Stimulated activated CD4-positive, alpha-beta T cell treated with anti-CD3 and anti-CD28 coated beads, Interleukin-2, amount 100 ng/mL, for 4 hours (primary cell): ENCODE data around the gene AKAIN1.

Experiments used
- DNase-seq: peaks from one replicate; pipeline ENCODE4 v3.0.0-alpha.2; 2020; ENCODE audit warnings: low read depth

AKAIN1 gene

DNA sequence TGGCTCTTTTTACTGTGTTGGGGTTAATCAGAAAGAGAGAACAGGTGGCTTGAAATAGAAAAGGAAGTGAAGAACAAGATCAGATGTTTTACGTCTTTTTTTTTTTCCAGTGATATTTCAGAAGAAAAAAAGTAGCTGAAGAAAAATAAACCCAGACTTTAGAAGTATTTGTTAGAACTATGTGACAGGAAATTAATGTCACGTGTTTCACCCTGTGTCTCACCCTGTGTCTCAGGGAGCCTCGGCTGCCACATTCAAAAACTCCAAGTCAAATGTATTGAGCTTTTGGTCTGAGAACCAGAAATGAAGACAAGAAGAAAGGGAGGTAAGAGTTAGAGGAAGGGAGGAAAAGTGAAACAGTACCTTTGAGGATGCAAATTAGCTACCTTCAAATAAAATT is 38.0 kb downstream of the AKAIN1 start:
- peak; percentile 9 for DNase-seq

DNA sequence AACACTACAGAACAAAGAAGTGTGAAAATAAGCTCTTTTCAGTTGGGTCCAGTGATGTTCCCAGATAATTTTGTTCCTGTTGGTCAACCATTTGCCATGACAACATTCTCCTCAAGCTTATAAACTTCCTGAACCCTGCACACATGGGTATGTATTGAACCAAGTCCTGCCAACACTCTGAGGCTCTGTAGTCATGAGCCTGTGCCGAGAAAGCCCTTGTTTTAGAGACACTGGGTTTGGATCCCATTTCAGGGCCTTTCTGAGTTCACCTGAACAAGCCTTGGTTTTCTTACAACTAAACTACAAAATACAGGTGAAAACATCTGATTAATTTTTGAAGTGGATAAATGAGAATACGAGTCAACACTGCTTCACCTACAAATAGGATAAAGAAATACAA is 38.5 kb downstream of the AKAIN1 start:
- DNase-seq = no peak

DNA sequence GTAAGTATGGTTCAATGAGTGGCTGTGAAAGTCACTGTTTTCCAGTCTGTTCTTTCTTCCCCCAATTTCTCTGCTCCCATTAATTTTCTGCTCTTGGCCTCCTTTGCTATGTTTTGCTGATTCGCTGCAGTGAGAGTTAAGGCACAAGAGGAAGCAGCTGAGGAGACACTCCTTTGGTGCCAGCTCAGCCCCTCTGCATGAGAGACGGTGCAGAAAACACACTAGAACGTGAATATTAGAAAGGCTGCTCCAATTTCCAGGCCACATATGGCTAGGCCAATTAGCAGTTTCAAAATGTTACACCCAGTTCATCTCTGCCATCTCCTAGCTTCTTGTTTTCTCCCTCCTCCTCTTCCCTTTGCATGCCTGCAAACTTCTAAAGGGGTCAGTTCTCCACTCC is 38.9 kb downstream of the AKAIN1 start:
- DNase-seq = no peak

DNA sequence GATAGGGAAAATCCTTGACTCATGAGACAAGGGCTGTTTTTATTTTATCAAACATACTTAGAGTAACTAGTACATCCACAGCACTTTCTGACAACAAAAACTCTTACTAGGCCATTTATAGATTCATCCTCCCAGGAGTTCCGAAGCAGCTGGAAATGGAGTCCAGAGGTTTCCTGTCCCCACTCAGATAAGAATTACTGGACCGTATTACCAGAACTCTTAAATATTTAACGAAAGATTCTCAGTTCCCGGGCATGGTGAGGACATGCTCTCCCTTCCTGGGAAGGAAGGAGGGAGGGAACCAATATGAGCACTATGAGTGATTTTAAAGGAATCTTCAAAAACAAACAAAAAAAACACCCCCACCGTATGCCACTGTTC is 41.2 kb downstream of the AKAIN1 start:
- no peak for DNase-seq

DNA sequence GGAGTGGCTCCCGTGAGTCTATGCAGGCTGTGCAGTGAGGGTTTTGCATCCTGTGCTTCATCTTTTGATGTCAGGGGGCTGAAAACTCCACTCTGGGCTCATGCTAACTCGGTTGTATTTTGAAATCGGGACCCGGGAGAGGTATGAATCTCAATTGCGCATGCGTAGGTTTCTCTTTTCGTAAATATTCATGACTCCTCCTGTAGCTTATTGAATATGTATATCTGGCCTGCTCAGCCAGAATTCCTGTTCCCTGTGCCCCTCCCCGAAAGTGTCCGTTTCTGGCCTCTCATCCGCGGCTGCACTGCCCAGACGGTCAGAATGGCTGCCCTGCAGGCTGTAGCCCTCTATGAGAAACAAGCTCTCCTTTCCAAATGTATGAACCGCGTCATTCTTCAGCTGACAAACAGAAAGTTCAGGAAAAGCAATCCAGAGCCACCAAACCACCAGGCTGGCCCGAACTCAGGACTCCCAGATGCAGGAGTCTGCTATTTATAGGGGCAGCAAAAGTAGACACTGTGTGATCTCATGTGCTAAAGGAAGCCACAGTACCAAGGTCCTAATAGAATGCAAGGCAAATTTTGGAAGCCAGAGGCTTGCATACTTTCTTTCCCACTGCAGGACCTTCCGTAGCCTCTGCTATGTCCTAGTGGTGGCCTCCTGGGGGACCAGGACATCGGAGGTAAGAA is 41.7 kb downstream of the AKAIN1 start:
- no peak for DNase-seq

DNA sequence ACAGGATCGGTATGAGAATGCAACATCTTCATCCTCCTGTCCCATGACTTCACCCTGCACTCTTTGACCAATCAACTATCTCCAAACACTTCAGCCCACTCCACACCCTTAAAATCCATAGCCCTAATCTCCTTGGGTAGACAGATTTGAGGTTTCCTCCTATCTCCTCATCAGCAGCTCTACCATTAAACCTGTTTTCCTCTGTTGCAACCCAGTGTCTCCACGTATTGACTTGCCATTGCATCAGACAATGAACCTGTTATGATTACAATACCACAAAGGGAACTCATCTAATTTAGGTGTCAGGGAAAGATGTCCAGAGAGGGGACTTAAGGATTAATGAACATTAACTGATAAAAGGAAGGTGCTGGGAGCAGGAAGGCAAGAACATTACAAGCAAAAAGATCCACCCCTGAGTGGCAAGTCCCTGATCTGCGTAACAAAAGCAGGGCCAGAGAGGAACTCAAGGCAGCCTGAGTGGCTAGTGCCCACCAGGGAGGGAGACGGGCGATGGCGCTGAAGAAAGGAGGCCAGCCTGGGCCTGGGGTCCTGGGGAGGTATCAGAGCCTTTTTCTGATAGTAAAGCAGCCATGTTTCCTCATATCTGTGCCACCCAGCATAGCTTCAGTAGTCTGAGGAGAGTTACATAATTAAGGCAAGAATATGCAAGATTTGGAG is 44.6 kb downstream of the AKAIN1 start:
- no peak for DNase-seq

DNA sequence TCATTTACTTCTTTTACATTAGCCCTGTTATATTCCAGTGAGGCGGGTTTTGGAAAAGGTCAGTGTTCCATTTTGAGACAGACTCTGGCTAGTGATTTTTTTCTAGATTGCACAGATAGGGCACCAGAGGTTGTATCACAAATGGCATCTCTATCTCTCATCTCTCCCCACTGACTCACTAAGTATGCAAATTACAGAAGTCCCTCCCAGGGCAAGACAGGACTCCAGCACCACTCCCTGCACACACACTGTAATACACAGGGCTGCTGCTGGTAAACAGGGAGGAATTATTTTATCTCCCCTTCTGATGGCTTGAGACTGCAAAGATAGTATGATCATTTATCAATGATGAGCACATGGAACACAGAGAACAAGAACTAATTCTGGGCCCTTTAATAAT is 46.2 kb downstream of the AKAIN1 start:
- DNase-seq = no peak

DNA sequence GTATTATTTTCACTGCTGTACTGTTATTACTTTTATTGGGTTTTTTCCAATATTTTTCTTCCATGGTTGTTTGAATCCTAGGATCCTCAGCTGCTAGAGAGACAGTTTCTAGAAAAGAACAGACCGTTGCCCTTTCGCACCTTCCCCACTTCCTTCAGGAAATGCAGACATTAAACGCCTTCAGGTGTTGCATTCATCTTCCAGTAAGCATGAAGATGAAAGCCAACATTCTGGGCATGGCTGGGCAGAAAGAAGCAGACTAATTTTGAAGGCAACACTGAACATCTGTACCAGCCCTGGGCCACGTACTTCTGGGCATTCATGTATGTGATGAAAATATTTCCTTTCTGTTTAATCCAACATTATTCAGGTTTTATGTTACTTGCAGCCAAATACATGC is 51.0 kb downstream of the AKAIN1 start:
- no peak for DNase-seq

DNA sequence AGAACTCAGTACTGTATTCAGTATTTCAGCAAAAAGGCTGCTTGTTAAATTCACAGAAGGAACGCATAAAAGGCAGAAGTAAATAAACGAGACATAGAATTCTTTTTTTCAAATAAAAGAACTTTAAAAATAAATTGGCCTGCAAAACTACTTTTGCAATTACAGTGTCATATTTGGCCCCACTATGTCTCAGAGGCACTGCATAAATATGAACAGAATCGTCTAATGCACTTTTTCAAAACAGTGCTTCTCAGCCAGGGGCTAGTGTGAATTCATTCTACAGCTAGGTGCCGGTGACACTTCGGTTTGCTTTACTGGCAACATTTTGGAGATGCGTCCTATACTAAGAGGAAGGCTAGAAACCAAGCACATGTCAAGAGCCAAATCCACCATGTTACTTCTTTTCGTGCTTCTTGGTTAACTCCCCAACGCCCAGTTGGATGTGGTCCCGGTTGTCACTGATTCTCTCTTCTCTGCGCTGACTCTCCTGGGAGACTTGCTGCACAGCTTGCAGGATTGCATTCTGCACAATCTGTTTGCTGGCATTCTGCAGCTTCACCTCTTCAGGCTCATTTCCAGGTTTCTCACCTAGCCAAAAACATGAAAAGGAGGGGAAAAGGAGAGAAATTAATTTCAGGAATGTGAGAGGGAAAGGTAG is 51.8 kb downstream of the AKAIN1 start:
- DNase-seq = no peak

DNA sequence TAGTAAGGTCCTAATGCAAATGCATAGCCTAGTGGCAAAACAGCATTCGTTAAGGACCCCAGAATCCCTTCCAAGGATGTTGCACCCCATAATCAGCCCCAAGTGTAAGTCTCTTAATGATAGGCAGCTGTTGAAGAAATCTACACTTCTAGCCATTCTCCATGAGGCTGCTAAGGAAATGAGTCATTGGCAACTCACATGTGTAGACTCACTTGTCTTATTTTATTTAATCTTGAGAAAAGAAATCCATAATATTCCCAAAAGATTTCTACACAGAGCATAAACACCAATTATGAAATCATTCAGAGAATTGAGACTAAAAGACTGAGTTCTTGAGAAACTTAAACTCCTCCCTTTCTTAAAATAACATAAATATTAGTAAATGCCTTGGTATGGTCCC is 52.4 kb downstream of the AKAIN1 start:
- DNase-seq = no peak

DNA sequence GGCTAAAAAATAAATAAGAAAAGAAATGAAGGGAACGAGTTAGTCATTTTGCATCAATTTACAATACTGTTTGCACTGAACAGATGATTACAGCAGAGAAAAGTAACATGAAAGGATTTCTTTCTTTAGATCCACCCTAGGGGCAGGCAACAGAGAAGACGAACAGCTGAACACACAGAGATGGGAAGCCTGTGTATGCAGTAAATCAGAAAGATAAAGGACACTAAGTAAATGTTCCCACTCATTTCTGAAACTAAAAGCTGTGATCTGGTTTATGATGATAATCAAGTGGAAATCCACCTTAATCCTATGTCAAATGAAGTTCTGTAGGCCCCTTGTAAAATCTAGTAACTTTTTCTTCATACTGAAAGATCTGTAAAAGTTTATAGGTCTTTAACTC is 54.2 kb downstream of the AKAIN1 start:
- no peak for DNase-seq

DNA sequence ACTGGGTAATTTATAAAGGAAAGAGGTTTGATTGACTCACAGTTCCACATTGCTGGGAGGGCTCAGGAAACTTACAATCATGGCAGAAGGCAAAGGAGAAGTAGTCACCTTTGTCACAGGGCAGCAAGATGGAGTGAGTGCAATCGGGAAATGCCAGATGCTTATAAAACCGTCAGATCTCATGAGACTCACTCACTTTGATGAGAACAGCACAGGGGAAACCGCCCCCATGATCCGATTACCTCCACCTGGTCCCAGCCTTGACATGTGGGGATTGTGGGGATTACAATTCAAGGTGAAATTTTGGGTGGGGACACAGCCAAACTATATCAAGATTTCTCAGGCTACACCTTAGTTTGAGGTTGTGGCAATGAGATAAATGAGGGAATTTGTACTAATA is 54.9 kb downstream of the AKAIN1 start:
- DNase-seq = no peak

DNA sequence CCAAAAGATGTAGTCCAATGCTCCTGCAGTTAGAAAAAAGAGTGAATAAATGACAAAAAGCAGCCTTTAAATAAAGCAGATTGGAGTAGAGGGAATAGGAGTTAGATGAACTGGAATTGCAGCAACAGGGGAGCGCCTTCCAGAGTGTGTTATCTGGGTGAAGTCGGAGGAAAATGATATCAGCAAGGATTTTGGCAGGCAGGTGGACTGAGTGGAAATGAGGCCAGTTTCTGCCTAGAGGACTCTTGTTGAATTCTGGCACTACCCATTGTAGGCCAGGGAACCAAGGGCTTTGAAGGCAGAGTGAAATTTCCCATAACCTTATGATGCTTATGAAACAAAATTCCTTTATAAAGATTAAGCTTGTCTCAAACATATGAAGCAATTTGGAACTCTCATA is 59.8 kb downstream of the AKAIN1 start:
- no peak for DNase-seq

DNA sequence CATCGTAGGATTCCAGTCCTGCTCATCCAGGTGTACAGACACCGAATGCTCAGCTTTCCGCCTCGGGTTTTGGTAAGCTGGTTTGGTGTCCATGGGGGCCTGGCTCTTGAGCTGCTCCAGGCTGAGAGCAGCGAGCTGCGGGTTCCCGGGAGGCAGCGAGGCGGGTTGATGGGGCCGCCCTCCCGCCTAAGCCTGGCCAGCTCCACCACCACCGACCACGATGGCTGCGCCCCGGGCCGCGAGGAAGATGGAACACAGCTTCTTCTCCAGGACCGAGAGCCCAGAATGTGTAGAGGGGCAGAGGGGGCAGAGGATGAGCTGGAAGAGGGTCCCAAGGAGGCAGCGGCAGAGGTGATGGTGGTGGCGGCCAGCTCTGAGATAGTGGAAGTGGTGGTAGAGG is 64.1 kb downstream of the AKAIN1 start:
- no peak for DNase-seq

DNA sequence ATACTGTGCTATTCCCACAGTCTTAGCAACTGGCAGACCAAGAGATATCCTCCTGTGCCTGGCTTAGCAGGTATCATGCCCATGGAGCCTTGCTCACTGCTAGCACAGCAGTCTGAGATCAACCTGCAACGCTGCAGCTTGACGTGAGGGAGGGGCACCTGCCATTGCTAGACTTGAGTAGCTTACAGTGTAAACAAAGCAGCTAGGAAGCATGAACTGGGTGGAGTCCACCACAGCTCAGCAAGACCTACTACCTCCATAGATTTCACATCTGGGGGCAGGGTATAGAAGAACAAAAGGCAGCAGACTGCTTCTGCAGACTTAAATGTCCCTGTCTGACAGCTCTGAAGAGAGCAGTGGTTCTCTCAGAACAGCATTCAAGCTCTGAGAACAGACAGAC is 74.8 kb downstream of the AKAIN1 start:
- DNase-seq = no peak

DNA sequence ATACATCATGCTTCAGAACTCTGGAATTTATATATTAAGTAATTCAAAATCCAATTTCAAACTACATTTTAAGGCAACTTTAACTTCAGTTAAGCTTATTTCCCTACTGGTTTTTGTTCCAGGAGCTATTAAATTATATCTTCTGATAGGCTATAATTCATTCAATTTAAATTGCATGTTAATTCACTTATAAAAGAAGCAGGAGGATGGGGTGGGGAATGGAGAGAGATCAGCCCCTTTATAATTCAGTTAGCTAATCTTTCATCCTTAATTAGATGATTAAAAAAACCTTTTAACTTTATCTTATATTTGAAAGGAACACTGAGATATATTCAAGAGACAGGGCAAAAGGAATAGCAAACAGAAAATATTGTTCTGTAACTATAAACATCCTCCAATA is 86.8 kb downstream of the AKAIN1 start:
- no peak for DNase-seq

DNA sequence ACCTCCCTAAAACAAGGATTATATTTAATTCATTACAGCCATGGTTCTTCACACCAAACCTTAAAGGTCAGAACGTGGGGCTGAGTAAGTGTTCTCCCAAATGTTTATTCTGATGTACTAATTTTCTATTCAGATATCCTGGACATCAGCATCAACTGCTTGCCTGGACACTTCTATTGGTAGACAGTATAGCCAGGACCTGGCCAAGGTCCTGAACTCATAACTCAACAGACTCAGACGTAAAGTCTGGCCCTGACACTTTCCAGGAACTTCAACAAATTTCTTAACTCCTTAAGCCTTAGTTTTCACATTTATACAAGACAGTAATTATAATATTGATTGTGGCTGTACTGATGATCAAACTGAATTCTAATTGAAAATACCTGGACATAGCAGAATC is 89.1 kb downstream of the AKAIN1 start:
- DNase-seq = no peak

DNA sequence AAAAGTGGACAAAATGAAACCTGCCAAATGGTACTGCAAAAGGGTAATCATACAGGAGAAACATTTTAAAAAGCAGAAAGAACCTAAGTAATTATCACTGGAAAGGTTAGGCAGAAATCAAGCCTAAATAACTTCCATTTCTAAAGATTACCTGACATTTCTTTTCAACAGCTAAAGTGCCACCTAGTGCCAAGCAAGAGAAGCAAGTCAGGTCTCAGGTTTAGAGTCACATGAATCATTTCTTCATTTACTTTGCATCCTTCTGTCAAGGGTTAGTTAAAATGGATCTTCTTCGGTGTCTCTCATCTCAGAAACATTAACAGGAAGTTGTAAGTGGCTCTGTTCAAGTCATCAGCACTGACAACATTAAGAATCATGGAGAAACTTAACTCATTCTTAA is 90.3 kb downstream of the AKAIN1 start:
- no peak for DNase-seq

DNA sequence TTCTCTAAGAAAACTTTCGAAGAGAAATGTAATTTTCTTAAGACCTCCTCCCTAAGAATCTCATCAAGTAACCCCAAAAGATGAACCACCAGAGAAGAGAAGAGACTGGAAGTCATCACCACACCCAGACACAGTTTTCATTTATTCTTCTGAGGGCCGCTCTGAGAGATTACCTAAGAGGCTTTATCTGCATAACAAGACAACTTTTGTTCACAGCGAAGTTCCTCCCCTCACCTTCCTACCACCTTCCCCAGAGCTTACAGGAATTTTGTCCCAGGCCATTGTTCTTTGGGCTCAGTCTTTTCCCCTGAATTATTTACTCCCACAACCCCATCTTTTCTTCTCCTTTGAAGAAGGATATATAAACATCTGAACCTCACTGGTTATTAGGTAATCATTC is 92.8 kb downstream of the AKAIN1 start:
- DNase-seq = no peak

DNA sequence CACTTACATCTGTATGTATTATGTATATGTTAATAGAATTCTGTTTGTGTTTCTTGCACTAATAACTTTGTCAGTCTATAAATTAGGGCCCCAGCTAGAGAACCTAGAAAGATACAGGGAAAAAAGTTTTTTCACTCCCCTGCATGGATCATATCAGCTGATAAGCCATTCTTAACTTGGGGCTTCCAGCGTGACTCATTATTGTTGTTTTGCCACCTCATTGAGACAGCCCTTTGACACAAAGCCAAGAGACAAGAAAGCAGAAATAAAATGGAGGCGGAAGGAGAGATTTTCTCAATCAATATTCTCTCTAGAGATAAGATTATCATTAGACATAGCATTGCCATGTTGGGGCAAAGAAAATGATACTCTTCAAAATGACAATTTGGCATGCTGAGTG is 93.4 kb downstream of the AKAIN1 start:
- no peak for DNase-seq

DNA sequence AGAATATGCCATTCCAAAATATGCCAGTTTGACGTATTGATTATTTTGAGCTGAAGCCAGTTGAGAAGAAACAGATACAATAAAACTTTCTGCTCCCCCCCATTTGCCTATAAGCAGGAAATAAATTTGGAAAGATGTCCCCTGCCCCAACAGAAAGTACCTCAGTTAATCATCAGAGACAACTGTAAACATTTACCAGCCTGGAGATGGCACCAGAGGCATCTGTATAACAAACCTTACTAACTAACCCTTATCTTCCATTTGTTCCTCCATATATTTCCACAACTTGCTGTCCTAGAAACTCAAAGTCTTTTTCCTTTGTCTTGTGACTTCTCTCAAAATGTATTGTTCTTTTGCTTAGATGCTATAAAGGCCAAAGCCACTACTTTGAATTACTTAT is 93.8 kb downstream of the AKAIN1 start:
- DNase-seq = no peak

DNA sequence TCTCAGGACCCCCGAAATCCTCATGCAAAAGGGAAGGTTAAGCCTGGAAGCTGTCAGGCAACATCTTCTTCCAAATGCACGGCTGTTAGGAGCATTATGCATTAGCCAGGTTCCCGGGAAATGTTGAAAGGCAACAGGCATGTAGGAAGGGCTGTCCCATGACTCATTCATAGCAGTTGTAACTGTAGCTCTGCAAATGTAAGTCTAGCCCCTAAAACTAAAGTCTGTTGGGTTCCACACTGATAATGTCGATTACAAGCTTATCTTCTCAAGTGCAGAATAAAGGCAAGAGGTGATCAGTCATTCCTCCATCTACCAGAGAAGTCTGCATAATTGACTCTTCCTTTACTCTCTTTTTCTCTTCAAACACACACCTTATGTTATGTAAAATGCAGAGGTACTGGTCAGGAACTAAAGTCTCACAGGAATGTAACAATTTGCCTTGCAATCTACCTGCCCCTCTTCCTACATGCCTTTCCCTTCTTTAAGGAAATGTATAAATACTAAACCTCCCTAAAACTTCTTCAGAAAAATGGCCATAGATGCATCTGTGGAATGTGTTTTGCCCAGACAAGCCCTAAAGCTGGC is 99.8 kb downstream of the AKAIN1 start:
- DNase-seq = no peak

DNA sequence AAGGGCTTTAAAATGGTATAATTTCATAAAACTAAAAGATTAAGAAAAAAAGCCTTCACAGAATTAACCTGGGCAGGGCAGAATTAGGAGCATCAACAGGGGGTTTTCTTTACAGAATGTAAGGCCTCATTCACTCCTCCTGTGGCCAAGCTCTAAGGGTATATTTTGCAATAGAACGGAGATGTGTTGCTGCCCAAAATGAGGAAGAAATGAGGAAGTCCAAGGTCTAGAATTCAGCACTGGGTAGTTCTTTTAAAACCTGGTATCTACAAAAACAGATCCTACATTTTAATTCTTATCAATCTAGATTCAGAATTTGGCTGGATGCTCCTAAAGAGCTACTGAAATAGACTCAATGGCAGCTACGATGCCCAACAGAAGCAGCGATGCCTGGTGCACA is 101.8 kb downstream of the AKAIN1 start:
- no peak for DNase-seq
